ENCODE results near the gene USP47. TPM values are rescaled to one million over a fixed set of nuclear protein-coding genes. Genes with fewer than 3 reads are reported as not detected.

Gene USP47
- total and polyA plus RNA-seq, 2 of the 13 experiments (the other 11 are each of a cell fraction or from before 2014, with no cell fraction given) = 12.2 to 52.7 TPM

- in situ Hi-C loops (cut with HindIII; ENCODE audit: extremely low pct_ligation_motif_present, low pct_unique_long_range_greater_than_20kb) = no loop called here
- 9% methylated on average over 8 of the region's 8 CpGs for WGBS (ENCODE audit: low lambda C conversion rate)
- H3K4me2 ChIP-seq (ENCODE audit: low read depth, low read length) = no peak overlapping the region
- no peaks in the 10 kb centered on the region for H3K79me2 ChIP-seq (ENCODE audit: insufficient read depth, low read length)
- TF ChIP-seq ZNF280D (CRISPR knock-in tag; IDR thresholded peaks at IDR 0.05) = no peak
- TF ChIP-seq ZNF691 (CRISPR knock-in tag; IDR thresholded peaks at IDR 0.05; ENCODE audit: borderline replicate concordance, low read depth) = no peak
- TF ChIP-seq MXD3 (CRISPR knock-in tag; IDR thresholded peaks at IDR 0.05) = no peak
- TF ChIP-seq SIN3B (IDR thresholded peaks at IDR 0.05; ENCODE audit: low read length) = no peak
- H4K20me1 ChIP-seq (ENCODE audit: insufficient read depth, low read length) = no peaks in the 10 kb centered on the region
- H3K9me3 ChIP-seq (ENCODE audit: low read length) = no peaks in the 10 kb centered on the region
- intact Hi-C loops (cut with micrococcal nuclease; ENCODE audit: unreplicated experiment) = no loop called here
- H3K9ac ChIP-seq (ENCODE audit: insufficient read depth, low read depth, low read length) = no peak overlapping the region
- no peak for ATAC-seq
- no peak overlapping the region for H3K4me3 ChIP-seq (replicated peaks in 1 of 3; ENCODE audit: insufficient read depth in 1 of 3, low read depth in 2 of 3, low read length in 3 of 3)
- POLR2A ChIA-PET = no interaction called here
- no peak overlapping the region for H3K27ac ChIP-seq (ENCODE audit: extremely low read length, insufficient read depth, low read length)
- no peak overlapping the region for H2AFZ ChIP-seq (ENCODE audit: low read length)
- BruUV-seq (replicated peaks) = no TSS peak
- H3K4me1 ChIP-seq (ENCODE audit: insufficient read depth, low read length) = peaks cover 6% of the 10 kb centered on the region; the same call in 1 of the 2 replicates
- CTCF ChIA-PET (ENCODE audit: low intra/inter-chr PET ratio, low total read pairs) = no interaction called here
- no peak for DNase-seq (ENCODE audit: low spot score)
- peaks cover 6 to 29% of the 10 kb centered on the region in 2 experiments; a peak in 2 of 5 replicates for H3K27me3 ChIP-seq (ENCODE audit: control insufficient read depth in 1 of 2, insufficient read depth in 2 of 2, low read length in 2 of 2)
- FAIRE-seq = no peak
- no peaks in the 10 kb centered on the region for H3K36me3 ChIP-seq (replicated peaks in 1 of 2; ENCODE audit: control insufficient read depth in 1 of 2, insufficient read depth in 2 of 2, low read length in 2 of 2)
These were observed 131.6 kb downstream of the USP47 start for GRCh38 chr11:11973361-11973800.
